NCI-H446 treated with DMSO at 0.1 percent for 48 hours (cell line): ENCODE results near the gene COLGALT1.

Source experiments
- DNase-seq: peaks from one replicate; lab custom pipeline; 2025; lab: John Stamatoyannopoulos, UW

COLGALT1 gene

DNA sequence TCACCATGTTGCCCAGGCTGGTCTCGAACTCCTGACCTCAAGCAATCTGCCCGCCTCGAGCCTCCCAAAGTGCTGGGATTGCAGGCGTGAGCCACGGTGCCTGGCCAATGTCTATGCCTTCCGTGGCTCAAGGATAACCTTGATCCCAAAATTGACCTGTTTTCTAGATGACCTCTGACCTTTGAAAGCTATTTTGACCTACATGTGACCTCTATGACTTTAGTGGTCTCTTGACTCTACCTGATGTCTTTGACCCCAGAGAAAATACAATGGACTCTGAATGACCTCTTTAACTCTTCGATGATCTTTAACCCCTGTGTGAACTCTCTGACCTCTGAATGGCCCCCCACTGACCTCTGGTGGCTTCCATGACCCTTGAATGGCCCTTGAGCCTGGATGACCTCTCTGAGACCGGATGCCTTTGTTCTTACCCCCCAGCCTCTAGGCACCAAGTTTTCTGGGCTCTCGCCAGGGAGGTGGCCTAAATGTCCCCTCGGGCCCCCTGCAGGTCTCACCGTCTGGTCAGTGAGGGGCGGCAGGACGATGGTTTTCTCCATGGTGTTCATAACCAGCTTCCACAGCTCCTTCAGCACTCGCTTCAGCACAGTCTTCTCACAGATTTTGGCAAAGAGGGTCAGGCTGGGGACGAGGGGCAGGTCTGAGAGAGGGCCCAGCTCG is 69.0 kb downstream of the COLGALT1 start:
- no peak for DNase-seq

DNA sequence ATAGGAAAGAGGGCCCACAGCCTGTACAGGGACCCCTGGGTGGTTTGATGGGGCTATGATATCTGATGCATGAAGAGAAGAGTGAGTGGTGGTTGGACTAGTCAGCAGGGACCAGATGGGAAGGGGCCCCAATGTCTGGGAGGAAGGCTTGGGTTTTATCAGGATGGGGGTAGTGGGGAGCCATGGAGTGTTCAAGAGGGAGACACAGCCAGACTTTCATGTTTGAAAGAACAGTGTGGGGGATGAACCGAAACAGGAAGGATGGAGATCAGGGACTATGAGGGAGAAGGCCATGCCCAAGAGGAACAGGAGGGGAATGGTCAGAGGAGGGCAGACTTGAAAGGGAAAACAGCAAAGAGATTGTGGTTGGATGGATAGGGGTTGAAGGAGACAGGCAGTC is 69.6 kb downstream of the COLGALT1 start:
- DNase-seq = no peak

DNA sequence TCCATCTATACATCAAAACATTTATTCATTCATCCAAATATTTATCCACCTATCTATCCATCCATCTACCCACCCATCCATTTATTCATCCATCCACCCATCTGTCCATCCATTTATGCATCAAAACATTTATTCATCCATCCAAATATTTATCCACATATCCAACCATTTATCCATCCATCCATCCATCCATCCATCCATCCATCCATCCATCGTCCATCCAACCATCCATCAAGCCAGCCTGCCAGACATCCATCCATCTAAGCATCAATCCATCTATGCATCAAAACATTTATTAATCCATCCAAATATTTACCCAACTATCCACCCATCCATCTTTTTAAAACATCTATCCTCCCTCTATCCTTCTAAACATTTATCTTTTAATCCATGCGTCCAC is 70.5 kb downstream of the COLGALT1 start:
- no peak for DNase-seq

DNA sequence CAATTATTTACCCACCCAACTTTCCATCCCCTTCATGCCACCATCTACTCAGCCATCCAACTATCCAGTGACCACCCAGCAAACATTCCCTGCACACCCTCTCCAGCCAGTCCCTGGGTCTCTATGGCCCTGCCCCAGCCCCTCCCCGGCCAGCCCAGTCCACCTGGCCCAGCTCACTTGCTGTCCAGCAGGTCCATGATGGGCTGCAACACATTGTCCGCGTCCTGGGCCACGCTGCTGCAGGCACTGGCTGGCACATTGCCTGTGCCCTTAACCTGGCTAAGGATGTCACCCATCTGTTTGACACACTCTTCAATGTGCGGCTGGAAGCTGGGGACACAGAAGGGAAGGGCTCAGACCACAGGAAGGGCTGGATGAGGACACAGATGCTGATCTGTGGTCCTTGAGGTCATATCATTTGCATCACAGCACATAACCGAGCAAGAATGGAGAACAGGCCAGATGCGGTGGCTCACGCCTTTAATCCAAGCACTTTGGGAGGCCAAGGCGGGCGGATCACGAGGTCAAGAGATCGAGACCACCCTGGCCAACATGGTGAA is 71.1 kb downstream of the COLGALT1 start:
- DNase-seq = no peak

DNA sequence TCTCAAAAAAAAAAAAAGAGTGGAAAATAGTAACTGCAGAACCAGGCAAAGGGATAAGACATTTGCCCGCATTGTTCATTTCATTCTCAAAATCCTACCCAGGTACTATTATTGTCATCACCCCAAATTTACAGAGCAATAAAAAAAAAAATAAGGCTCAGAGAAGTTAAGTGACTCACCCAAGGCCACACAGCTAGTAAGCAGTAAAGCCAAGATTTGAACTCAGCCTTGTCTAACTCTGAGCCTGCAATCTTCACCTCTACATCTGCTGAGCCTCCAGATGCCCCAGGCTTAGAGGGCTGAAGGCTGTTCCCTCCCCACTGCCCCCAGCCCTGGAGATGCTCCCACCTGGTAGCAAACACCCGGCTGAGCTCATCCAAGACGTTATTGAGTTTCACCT is 71.7 kb downstream of the COLGALT1 start:
- no peak for DNase-seq

DNA sequence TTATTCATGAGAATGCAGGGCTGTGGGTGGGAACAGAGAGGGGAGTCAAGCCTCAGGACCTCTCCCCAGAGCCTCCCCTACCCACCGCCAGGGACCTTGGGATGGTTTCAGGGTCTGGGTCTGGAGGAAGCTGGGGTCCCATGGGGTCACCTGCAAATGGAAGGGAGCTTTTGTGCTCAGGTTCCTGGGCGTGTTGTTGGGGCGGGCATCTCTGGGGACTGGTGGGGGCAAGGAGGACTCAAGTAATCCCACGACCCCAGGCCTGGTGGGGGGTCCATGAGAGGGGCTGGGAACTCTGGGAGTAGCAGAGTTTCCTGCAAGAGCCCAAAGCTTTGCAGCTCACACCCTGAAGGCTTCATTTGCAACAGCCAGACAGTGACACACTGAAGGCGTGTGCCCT is 72.5 kb downstream of the COLGALT1 start:
- DNase-seq = no peak

DNA sequence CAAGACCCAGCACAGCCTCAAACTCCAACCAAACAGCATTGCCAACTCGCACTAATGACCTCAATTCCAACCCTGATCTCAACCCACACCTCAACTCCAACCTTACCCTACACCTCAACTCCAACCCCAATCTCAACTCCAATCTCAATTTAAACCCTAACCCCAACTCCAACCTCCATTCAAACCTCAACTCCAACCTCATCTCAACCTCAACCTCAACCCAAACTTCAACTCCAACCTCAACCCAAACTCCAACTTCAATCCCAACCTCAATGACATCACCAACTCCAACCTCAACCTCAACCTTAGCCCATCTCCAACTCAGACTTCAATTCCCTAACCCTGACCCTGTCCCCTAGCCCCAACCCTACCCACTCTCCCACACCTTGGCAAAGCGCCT is 74.3 kb downstream of the COLGALT1 start:
- DNase-seq = no peak

DNA sequence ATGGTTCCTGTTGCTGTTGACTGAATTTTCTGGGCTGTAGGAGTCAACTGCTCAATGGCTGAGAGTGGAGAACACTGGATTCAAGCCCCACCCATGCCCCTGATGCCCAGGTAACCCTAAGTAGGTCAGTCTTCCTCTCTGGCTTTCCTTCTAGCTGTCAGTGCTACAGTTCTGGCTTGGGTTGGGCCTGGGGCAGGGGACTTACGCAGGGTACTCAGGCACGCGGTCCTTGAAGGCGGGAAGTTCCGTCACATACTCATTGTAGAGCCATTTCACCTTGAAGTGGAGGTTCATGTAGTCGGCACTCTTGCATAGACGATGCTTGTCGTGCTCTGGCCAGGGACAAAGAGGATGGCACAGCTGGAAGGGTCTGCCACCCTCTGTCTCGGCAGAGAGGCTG is 77.1 kb downstream of the COLGALT1 start:
- DNase-seq = no peak
